Activated naive CD4-positive, alpha-beta T cell (primary cell): ENCODE data around the gene COL4A4.

ENCODE experiments used
- DNase-seq, 4 experiments: peaks; one replicate each; lab custom pipeline; 2025; lab: John Stamatoyannopoulos, UW

Gene COL4A4

GRCh38 chr2:227161947-227162346, 2.1 kb downstream of the COL4A4 start:
- no peak for DNase-seq

GRCh38 chr2:227160164-227160563, 3.8 kb downstream of the COL4A4 start:
- no peak for DNase-seq

DNA sequence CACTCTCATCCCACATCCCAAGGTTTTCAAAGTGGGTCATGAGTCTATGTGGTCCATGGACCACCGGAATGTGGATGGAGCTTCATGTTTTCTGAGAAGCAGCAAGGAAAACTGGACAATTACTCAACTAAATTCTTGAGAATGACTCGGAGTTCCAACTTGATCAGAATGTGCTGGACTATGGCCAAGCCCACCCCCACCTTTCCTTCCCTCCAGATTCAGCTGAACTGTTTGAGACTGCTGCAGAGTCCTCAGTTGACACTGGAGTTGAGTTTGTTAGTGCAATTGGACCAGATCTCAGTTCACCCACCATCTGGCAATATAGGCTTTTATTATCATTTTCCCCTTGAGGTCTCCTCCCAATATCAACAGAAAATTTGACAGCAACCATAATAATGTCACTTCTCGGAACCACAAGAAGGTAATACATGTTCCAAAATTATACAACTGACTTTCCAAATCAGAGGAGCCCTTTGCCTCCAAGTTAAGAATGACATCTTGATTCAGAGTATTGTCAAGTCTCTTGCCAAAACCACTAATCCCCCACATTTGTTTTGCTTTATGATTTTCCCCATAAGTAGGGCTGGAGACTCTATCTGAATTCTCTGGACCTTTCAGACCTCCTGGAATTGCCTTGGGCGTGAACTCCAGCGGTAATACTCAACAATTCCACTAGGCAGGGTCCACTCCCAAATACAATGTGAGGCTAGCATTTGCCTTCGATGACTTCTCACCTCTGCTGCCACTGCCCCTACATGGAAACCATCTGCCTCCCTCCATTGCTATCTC, 8.8 kb downstream of the COL4A4 start:
- DNase-seq, result no peak

DNA sequence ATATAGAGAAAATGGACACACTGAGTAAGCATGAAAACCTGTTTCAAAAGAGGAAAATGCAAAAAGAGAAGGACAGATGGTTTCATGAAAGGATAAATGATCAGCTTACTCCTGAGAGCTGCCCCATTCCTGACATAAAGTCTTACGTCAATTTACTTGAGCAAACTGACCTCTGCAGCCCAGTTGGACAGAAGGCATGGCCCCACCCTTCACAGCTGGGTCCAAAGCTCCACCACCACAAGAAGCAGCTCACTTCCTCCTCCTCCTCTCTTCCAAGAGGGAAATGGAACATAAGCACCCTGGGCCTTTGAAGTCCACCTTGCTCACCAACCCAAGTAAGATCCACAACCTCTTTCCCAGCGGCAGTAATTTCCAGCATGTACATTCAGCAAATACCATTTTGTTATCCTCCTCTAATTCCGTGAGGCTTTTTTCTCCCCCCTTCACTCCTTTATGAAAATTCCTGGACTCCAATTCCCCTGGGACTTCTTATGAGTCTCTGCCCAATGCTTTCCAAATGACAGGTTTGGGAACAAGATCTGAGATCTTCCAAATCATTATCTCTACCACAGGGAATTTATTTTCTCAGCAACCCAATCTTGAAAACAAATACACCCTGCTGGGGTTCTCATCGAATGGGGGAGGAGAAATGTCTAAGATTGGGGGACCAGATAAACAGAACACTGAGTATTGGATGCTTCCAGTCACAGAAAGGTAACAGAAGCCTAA, 10.1 kb downstream of the COL4A4 start:
- DNase-seq, result no peak

DNA sequence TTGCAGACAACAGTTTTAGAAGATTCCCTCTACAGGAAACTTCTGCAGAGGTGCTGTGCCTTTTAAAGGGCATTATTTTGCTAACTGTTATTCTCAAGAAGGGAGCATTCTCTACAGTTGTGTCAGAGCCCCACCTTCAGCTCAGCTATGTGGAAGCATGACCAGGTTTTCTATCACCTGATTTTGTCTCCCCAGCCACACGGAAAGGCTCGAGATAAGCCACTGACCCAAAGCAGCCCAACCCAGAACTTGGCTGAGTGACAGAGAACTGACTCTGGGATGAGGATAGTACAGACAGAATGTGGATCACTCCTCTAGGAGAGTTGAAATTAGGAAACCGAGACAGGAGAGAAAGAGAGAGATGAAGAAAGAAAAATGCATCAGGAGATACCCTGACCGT, 10.7 kb downstream of the COL4A4 start:
- no peak for DNase-seq

DNA sequence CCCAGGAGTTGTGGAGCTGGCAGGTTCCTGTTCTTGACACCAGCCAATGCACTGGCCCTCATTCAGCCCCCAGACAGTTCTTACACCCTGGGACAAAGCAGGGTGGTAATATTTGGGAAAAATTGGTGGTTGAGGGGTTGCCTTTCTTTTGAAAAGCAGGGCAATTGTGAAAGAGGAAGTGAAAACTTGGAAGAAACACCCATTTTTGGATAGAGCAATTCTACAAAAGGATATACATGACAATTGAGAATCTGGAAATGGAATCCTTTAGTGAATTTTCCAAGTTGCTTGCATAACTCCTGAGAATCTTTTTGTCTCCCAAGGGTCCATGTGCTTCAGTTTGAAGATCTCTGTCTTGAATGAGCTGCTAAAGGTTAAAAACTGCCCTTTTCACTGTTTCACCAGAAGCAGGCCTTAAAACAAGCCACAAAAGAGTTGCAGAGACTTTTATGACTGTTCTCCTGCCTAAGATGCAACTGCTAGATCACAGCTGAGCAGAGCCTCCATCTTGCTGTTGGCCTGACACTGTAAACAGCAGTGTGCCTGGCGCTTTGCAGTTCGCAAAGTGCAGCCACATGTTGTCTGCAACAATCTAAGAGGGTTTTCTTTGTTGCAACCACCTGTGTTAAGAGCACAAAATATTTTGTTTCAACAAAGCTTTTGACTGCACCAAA, 11.8 kb downstream of the COL4A4 start:
- DNase-seq, result no peak

GRCh38 chr2:227150222-227150936, 13.6 kb downstream of the COL4A4 start:
- no peak for DNase-seq

DNA sequence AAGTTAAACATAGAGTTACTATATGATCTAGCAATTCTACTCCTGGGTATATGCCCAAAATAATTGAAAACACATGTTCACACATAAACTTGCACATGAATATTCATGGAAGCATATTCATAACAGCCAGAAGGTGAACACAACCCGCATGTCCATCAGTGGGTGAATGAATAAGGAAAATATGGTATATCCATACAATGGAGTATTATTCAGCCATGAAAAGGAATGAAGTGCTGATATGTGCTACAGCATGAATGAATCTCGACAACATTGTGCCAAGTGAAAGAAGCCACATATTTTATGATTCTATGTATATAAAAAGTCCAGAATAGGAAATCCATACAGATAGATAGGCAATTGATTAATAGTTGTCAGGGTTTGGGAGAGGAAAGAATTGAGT, 15.9 kb downstream of the COL4A4 start:
- no peak for DNase-seq

GRCh38 chr2:227147023-227147422, 17.0 kb downstream of the COL4A4 start:
- no peak for DNase-seq

DNA sequence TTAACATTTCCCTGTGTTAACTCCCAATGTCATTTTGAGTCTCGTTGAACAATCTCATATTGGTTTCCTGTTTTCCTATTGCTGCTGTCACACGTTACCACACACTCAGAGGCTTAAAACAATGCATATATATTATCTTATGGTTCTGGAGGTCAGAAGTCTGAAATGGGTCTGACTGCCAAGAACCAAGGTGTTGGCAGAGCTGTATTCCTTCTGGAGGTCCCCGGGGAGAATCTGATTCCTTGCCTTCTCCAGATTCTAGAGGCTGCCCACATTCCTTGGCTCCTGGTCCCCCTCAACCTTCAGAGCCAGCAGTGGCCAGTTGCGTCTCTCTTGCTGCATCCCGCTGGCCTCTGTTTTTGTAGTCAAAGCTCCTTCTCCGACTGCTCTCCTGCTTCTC, 17.5 kb downstream of the COL4A4 start:
- no peak for DNase-seq

- DNase-seq, result no peak
Observed at GRCh38 chr2:227143895-227144294, 20.1 kb downstream of the COL4A4 start.

- DNase-seq, result no peak
Observed at GRCh38 chr2:227141301-227141700, 22.7 kb downstream of the COL4A4 start.

DNA sequence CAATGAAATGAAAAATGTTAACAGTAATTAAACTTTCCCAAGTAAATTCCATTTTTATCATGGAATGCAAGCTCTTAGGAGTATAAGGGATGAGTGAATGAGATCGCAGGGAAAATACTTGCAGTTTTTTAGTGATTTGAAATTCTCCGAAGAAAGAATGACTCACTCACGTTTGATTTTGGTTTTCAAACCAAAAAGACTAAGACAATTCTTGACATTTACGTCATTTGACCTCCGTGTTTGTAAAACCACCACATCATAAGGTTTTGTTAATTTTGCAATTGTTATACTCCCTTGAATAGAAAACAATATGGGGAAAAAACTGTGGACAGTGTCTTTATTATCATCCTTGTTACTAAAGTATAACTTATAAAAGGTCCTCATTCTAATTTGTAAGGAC, 29.4 kb downstream of the COL4A4 start:
- no peak for DNase-seq

DNA sequence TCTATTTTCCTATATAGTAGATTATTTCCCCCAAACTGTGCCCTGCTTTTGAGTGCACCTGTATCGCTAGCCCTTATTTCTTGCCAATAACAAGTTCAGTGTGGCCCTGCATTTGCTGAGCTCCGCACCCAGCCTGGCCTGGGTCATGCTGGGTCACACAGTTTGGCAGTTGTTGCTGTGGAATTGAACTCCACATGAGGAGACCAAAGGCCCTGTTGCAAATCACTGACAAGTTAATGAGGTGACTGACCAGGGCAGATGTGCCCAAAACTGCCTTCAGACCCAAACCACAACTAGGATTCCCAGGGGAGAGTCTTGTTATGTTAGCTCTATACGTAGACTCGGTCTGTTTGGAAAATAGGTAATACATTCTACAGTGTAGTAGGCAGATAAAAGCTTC, 31.0 kb downstream of the COL4A4 start:
- DNase-seq, result no peak

GRCh38 chr2:227130636-227131035, 33.4 kb downstream of the COL4A4 start:
- no peak for DNase-seq

- no peak for DNase-seq
Observed at GRCh38 chr2:227127201-227127600, 36.8 kb downstream of the COL4A4 start.

- DNase-seq, result no peak
Observed at GRCh38 chr2:227125506-227125905, 38.5 kb downstream of the COL4A4 start.

- DNase-seq, result no peak
Observed at GRCh38 chr2:227124811-227125210, 39.2 kb downstream of the COL4A4 start.

DNA sequence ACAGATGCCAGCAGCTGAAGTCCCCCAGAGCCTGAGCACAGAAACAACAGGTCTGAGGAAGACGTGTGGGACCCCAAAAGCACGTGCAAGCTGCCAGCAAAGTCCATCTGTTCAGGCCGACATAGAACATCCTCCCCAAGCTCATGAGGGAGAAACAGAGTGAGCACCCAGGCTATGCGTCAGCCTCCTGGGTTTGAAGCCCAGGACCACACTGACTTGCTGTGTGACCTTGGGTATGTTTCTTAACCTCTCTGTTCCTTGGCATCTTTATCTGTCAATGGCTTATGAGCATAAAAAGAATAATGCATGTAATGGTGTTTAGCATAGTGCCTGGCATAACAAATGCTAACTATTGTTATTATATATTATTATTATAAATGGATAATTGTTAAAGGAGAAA, 40.3 kb downstream of the COL4A4 start:
- no peak for DNase-seq

- DNase-seq, result no peak
Observed at GRCh38 chr2:227118353-227118752, 45.7 kb downstream of the COL4A4 start.

GRCh38 chr2:227117852-227118251, 46.2 kb downstream of the COL4A4 start:
- DNase-seq, result no peak

DNA sequence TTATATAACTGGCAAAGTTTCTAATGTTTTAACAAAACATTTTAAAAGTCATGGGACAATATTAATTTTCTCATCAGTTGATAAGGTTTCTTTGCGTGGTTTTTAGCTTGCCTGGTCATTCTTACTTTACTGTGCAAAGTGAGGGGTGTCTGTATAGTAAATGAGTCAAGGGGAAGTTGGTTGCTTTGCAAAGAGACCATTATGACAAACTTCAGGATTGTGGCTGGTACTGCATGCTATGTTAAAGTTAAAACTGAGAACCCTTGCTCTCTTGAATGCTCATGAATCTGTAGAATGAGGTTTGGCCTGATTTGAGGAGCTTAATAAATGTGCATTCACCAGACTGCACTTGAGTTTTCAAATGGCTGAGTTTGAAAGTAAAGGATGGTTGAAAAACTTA, 47.0 kb downstream of the COL4A4 start:
- DNase-seq, result no peak
